Neural cell (in vitro differentiated cells): ENCODE results near the gene TINAGL1.

Source experiments
- CTCF ChIP-seq: fragments of 450-650 bp; IDR thresholded peaks from 2 replicates; pipeline ENCODE4 v1.5.1; 2014; ENCODE audit warnings: antibody characterized with exemption, mild to moderate bottlenecking, moderate library complexity; ENCODE audit not compliant: poor library complexity, severe bottlenecking
- EP300 ChIP-seq: fragments of 450-650 bp; conservative IDR thresholded peaks from 2 replicates; pipeline ENCODE4 v1.6.1; 2014; ENCODE audit warnings: antibody characterized with exemption, mild to moderate bottlenecking, moderate library complexity; ENCODE audit not compliant: poor library complexity, severe bottlenecking
- EZH2 ChIP-seq: fragments of 200-600, 300-800 bp; shearing (Covaris generic), sonication (generic); IDR thresholded peaks from 2 replicates; pipeline ENCODE4 v1.6.1; 2014; ENCODE audit warnings: antibody characterized with exemption, low read length, borderline replicate concordance, mild to moderate bottlenecking; ENCODE audit not compliant: insufficient read depth, poor library complexity, severe bottlenecking
- MXI1 ChIP-seq: fragments of 450-650 bp; conservative IDR thresholded peaks from 2 replicates; pipeline ENCODE4 v1.6.1; 2014; ENCODE audit warnings: antibody characterized with exemption, mild to moderate bottlenecking; ENCODE audit not compliant: poor library complexity, severe bottlenecking
- POLR2AphosphoS5 ChIP-seq: IDR thresholded peaks from 2 replicates; pipeline ENCODE4 v1.6.1; 2012
- RAD21 ChIP-seq: fragments of 450-650 bp; conservative IDR thresholded peaks from 2 replicates; pipeline ENCODE4 v1.6.1; 2014; ENCODE audit warnings: antibody characterized with exemption, mild to moderate bottlenecking, moderate library complexity
- REST ChIP-seq: IDR thresholded peaks from 2 replicates; pipeline ENCODE4 v1.6.1; 2012; ENCODE audit warnings: borderline replicate concordance

GRCh38 chr1:31587720-31588423 lies 11.6 kb downstream of the TINAGL1 start:
- TF ChIP-seq CTCF, result peak; percentile 24
- TF ChIP-seq EP300, result no peak
- no peak for TF ChIP-seq EZH2
- TF ChIP-seq MXI1, result no peak
- TF ChIP-seq POLR2AphosphoS5, result no peak
- no peak for TF ChIP-seq RAD21
- no peak for TF ChIP-seq REST
